ENCODE results near the gene NKAIN1.
A peak's percentile ranks its signal among the peaks of the same experiment; 100 is the strongest.
"Not testable (repeated sequence)": the region's sequence is repeated elsewhere in the genome, so short reads cannot be mapped to it uniquely, and the experiment has no call there.

Gene NKAIN1

GRCh38 chr1:31231802-31232201 lies 7.9 kb downstream of the NKAIN1 start:
- no peak for DNase-seq

GRCh38 chr1:31230378-31230777 lies 9.3 kb downstream of the NKAIN1 start:
- DNase-seq, result no peak

DNA sequence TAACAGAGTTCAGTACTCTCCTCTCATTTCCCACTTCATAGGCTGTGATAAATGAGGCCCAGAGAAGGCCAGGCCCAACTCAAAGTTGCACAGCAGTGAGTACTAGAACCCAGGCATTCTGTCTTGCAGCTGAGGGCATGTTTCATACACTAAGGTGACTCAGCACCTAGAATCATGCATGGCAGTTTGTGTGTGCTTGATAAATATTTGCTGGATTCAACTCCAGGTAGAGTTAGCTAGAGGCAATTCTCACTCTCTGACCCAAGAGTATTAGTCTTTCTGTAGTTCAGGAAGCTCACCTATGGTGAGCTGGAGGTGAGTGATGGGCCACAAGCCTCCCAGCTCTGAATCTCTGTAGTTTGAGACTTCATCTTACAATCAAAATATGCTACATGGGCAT lies 10.7 kb downstream of the NKAIN1 start:
- DNase-seq, result no peak

GRCh38 chr1:31227891-31228568 lies 11.7 kb downstream of the NKAIN1 start:
- DNase-seq, result no peak

GRCh38 chr1:31224068-31224467 lies 15.6 kb downstream of the NKAIN1 start:
- DNase-seq, result no peak

GRCh38 chr1:31222176-31222575 lies 17.5 kb downstream of the NKAIN1 start:
- no peak for DNase-seq

DNA sequence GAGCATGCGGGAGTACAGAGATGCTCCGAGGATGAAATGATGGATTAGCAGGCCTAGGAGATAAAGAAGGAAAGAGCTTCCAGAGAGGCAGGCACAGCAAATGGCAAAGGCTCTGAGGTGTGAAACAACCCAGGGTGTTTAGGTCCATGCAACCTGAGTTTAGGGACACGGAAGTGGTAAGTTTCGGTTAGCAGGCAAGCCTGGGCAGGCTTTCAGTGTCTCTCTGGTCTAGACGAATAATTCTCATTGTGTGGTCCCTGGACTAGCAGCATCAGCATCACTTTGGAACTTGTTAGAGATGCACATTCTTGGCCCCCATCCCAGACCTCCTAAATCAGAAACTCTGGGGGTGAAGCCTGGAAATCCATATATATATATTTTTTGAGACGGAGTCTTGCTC lies 18.6 kb downstream of the NKAIN1 start:
- no peak for DNase-seq

GRCh38 chr1:31219489-31219888 lies 20.2 kb downstream of the NKAIN1 start:
- no peak for DNase-seq

DNA sequence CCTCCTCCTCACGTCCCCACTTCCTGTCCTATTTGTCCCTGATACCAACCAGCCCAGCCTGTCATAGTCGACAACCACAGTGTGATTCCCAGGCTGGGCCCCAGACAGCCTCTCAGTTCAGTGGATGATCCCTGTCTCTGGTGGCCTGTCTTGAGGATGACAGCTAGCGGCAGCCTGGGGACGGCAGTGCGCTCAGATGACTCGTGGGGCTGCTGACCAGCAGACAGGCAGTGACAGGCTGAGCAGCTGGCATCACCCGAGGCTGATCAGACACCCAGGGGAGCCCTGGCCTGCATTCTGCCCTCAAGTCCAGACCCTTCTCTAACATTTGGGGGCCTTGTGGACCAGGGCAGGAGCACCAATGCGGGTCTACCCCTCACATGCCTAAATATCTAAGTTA lies 21.0 kb downstream of the NKAIN1 start:
- DNase-seq, result peak; percentile 25 to 29

- DNase-seq, result peak; percentile 59 to 83
Observed at GRCh38 chr1:31216016-31216415, 23.7 kb downstream of the NKAIN1 start.

DNA sequence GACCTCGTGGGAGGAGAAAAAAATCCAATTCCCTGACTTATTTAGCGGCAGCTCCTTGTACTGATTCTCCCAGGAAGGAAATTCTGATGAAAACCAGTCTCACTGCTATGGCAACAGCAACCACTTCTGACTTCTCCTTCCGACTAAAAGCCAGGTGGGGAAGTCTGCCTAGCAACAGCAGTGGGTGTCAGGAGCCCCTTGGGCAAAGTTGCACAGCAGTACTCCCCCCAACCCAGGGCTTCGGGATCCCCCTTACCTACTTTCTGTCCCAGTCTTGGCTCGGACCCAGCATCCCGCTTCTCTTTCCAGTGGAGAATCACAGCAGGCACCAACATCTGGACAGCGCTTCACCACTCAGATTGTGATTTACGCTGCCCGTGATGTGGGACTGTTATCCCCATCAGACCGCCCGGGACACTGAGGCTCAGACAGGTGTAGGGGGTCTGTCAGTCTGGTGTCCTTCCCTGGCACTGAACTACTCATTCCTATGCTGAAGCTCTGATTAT lies 24.6 kb downstream of the NKAIN1 start:
- no peak for DNase-seq

DNA sequence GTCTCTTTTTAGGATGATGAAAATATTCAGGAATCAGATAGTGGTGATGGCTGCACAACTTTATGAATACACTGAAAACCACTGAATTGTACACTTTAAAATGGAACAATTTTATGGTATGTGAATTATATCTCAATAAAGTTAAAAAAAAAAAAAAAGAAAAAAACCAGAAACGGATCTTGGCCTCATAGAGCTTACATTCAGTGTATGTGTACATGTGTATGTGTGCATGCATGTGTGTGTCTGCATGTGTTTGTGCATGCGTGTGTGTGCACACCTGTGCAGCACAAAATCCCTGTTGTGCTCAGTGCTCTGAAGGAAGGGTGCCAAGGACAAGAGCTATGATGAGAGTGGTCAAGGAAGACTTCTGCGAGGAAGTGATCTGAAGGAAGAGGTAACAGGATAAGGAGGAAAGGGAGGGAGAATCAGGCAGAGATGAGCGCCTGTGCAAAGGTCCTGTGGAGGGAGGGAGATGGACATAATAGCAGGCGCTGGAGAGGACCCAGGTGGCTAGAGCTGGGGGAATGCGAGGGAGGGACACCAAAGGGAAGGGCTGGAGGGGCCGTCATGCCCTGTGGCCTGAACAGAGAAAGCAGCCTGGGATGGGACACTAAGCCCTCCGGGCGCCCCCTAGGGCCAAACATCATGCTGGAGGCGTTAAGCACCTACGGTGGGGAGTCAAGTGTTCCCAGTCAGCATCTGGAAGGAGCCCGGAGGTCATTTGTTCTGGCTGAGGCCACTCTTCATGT lies 25.2 kb downstream of the NKAIN1 start:
- DNase-seq, result no peak

- no peak for DNase-seq
Observed at GRCh38 chr1:31208361-31208945, 31.2 kb downstream of the NKAIN1 start.

DNA sequence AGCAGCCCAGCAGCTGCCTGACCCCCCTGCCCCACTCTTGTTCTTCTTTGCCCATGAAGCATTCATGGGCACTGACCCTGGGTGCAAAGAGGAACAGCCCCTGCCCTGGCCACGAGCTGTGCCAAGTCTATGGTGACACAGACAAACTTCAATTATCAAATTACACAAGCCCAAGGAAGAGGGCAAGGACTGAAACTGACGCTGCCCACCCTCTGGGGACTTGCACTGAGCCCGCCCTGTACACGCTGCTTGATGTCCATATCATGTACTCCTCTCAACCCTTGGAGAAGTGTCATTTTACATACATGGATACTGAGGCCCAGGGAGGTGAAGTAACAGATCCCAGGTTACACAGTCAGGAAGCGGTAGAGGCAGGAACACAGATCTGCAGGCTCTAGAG lies 32.1 kb downstream of the NKAIN1 start:
- DNase-seq, result no peak

GRCh38 chr1:31207046-31207445 lies 32.6 kb downstream of the NKAIN1 start:
- no peak for DNase-seq

- DNase-seq, result no peak
Observed at GRCh38 chr1:31203215-31203614, 36.5 kb downstream of the NKAIN1 start.

DNA sequence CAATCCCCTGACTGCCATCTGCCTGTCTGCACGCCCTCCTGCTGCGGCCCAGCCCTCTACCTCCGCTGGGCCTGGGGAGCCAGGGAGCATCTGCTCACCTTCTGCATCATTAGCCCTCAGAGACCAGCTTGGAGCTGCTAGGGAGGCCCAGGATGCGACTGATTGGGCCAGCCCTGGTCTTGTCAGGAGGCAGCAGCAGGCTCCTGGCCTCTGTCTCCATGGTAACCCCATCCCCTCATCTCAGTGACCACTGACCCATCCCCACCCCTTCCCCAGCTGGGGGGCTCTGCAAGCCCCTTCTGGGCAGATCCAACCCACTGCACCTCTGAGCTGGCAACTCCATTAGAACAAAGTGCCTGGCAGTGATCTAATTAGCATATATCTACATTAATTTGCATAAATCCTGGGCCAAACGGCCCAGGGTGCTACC lies 37.7 kb downstream of the NKAIN1 start:
- no peak for DNase-seq

DNA sequence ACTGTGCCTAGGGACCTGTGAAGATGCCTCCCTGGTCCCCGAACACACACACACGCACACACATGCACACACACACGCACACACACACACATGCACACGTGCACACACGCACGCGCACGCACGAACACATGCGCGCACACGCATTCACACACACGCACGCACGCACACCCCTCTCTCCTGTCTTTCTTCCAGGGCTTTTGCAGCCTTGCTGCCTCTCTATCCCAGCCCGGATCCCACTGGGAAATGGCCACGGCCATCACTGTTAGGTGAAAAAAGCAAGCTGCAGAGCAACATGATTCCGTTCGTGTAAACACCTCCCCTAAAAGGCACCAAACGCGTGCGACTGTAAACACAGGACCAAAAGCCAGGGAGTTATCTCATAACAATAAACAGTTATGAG lies 39.7 kb downstream of the NKAIN1 start:
- DNase-seq, result no peak

- DNase-seq, result no peak
Observed at GRCh38 chr1:31199236-31199790, 40.4 kb downstream of the NKAIN1 start.

GRCh38 chr1:31198600-31198999 lies 41.1 kb downstream of the NKAIN1 start:
- no peak for DNase-seq

DNA sequence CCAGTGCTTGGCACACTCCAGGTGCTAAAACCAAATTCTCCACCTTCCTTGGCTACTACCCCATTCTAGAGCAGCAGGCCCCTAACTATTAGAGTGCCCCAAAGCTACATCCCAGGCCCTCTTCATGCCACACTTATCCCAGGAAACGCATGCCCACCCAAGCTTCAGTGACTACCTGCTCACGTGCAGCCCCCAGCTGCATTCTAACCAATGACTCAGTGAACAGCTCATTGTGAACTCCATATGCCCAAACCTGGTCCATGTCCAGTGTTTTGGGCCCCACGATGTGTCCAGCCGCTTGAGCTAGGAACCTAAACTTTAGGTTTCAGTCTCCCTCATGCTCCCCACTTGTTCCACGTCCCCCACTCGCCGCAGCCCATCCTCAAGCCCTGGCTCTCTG lies 41.5 kb downstream of the NKAIN1 start:
- DNase-seq, result no peak

GRCh38 chr1:31196685-31197084 lies 43.0 kb downstream of the NKAIN1 start:
- no peak for DNase-seq

DNA sequence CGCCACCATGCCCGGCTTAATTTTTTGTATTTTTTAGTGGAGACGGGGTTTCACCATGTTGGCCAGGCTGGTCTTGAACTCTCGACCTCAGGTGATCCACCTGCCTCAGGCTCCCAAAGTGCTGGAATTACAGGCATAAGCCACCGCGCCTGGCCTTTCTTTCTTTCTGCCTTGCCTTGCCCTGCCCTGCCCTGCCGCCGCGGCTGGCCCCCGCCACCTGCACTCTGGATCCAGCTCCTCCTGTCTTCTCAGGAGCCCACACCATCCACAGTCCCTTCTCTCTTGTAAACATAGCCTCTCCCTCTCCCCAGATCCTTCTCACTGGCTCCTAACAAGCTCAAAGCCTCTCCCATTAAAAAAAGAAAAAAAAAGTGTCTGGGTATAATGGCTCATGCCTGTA lies 44.4 kb downstream of the NKAIN1 start:
- not testable (repeated sequence) for DNase-seq

- DNase-seq, result no peak
Observed at GRCh38 chr1:31193729-31194128, 46.0 kb downstream of the NKAIN1 start.

All from SHP77 (cell line).